ENCODE results near the gene MUSK.
"Not testable (repeated sequence)": the region's sequence is repeated elsewhere in the genome, so short reads cannot be mapped to it uniquely, and the experiment has no call there.

Gene MUSK

GRCh38 chr9:110784309-110784708 is 115.7 kb downstream of the MUSK start:
- no peak for TF ChIP-seq CTCF (IDR thresholded peaks at IDR 0.05)
- intact Hi-C loops (cut with DNase I; ENCODE audit: low total_unique reads), result no loop called here

GRCh38 chr9:110785166-110785565 is 116.6 kb downstream of the MUSK start:
- Histone ChIP-seq H3K36me3 (no peaks in the 10 kb centered on the region), H3K9me3 (no peaks in the 10 kb centered on the region), H3K27me3 (no peaks in the 10 kb centered on the region), H3K27ac (peak overlapping the region; percentile 35 to 55), H3K4me3 (no peak overlapping the region), H3K4me1 (peaks cover 0 to 22% (median 4%) of the 10 kb centered on the region in 4 donors)
- TF ChIP-seq CTCF (IDR thresholded peaks at IDR 0.05), result no peak
- DNase-seq, result no peak
- intact Hi-C loops (cut with DNase I; ENCODE audit: low total_unique reads), result no loop called here

More at GRCh38 chr9:110784309-110784708, 115.7 kb downstream of the MUSK start:
- H3K9me3 ChIP-seq, result no peaks in the 10 kb centered on the region
- DNase-seq, result no peak
- H3K36me3 ChIP-seq, result no peaks in the 10 kb centered on the region
- H3K27ac ChIP-seq, result peak overlapping the region in 1 of 2 donors; percentile 55
- H3K27me3 ChIP-seq, result no peaks in the 10 kb centered on the region
- H3K4me1 ChIP-seq, result peaks cover 0 to 22% (median 4%) of the 10 kb centered on the region in 4 donors
- no peak overlapping the region for H3K4me3 ChIP-seq

- H3K4me1 ChIP-seq, result peaks cover 0 to 22% (median 4%) of the 10 kb centered on the region in 4 donors
- H3K9me3 ChIP-seq; H3K4me3 ChIP-seq; H3K36me3 ChIP-seq; H3K27me3 ChIP-seq; H3K27ac ChIP-seq; DNase-seq; intact Hi-C loops (cut with DNase I; ENCODE audit: low total_unique reads): not testable (repeated sequence)
Measured at GRCh38 chr9:110788396-110788795, 119.8 kb downstream of the MUSK start.

- Histone ChIP-seq H3K36me3 (no peaks in the 10 kb centered on the region), H3K27ac (no peak overlapping the region), H3K9me3 (no peaks in the 10 kb centered on the region), H3K4me3 (no peak overlapping the region), H3K27me3 (no peaks in the 10 kb centered on the region), H3K4me1 (peaks cover 0 to 22% (median 4%) of the 10 kb centered on the region in 4 donors)
- TF ChIP-seq CTCF (IDR thresholded peaks at IDR 0.05), result no peak
- intact Hi-C loops (cut with DNase I; ENCODE audit: low total_unique reads), result no loop called here
- no peak for DNase-seq
Measured at GRCh38 chr9:110788871-110789270, 120.3 kb downstream of the MUSK start.

GRCh38 chr9:110797611-110798010 is 129.0 kb downstream of the MUSK start:
- no peak overlapping the region for H3K27ac ChIP-seq
- intact Hi-C loops (cut with DNase I; ENCODE audit: low total_unique reads), result no loop called here
- TF ChIP-seq CTCF (IDR thresholded peaks at IDR 0.05), result no peak
- DNase-seq, result no peak
- no peaks in the 10 kb centered on the region for H3K36me3 ChIP-seq
- H3K4me3 ChIP-seq, result no peak overlapping the region
- H3K9me3 ChIP-seq, result no peaks in the 10 kb centered on the region
- H3K4me1 ChIP-seq, result peaks cover 0 to 6% (median 0%) of the 10 kb centered on the region in 4 donors
- no peaks in the 10 kb centered on the region for H3K27me3 ChIP-seq

- Histone ChIP-seq H3K27me3 (no peaks in the 10 kb centered on the region), H3K9me3 (no peaks in the 10 kb centered on the region), H3K4me3 (no peak overlapping the region), H3K4me1 (peaks cover 0 to 7% (median 0%) of the 10 kb centered on the region in 4 donors), H3K27ac (no peak overlapping the region), H3K36me3 (no peaks in the 10 kb centered on the region)
- DNase-seq, result no peak
- TF ChIP-seq CTCF (IDR thresholded peaks at IDR 0.05), result no peak
- intact Hi-C loops (cut with DNase I; ENCODE audit: low total_unique reads), result no loop called here
Measured at GRCh38 chr9:110799396-110799795, 130.8 kb downstream of the MUSK start.

Measured in tibial artery (tissue), 4 donors.